EH (cell line): ENCODE measurements around the gene GPR161.

ENCODE experiments used
- DNase-seq: peaks from one replicate; pipeline ENCODE4 v3.0.0-alpha.2; 2015; ENCODE audit warnings: low read depth

Gene GPR161

GRCh38 chr1:168106274-168106673, 30.5 kb downstream of the GPR161 start:
- DNase-seq, result no peak

- DNase-seq, result no peak
Measured at GRCh38 chr1:168105846-168106245, 30.9 kb downstream of the GPR161 start.

- no peak for DNase-seq
Measured at GRCh38 chr1:168104535-168104934, 32.2 kb downstream of the GPR161 start.

GRCh38 chr1:168102487-168102886, 34.2 kb downstream of the GPR161 start:
- DNase-seq, result no peak

GRCh38 chr1:168101336-168101735, 35.4 kb downstream of the GPR161 start:
- DNase-seq, result no peak

GRCh38 chr1:168100315-168101002, 36.3 kb downstream of the GPR161 start:
- DNase-seq, result no peak

- DNase-seq, result no peak
Measured at GRCh38 chr1:168099337-168099801, 37.4 kb downstream of the GPR161 start.

- DNase-seq, result no peak
Measured at GRCh38 chr1:168098534-168099320, 38.0 kb downstream of the GPR161 start.

GRCh38 chr1:168097921-168098528, 38.7 kb downstream of the GPR161 start:
- no peak for DNase-seq

- no peak for DNase-seq
Measured at GRCh38 chr1:168096296-168097165, 40.2 kb downstream of the GPR161 start.

- no peak for DNase-seq
Measured at GRCh38 chr1:168095476-168095875, 41.3 kb downstream of the GPR161 start.

- no peak for DNase-seq
Measured at GRCh38 chr1:168093616-168094015, 43.1 kb downstream of the GPR161 start.

GRCh38 chr1:168092566-168093355, 44.0 kb downstream of the GPR161 start:
- peak; percentile 39 for DNase-seq

GRCh38 chr1:168091720-168092550, 44.8 kb downstream of the GPR161 start:
- DNase-seq, result no peak

- DNase-seq, result no peak
Measured at GRCh38 chr1:168091063-168091462, 45.7 kb downstream of the GPR161 start.

- DNase-seq, result no peak
Measured at GRCh38 chr1:168090395-168090794, 46.3 kb downstream of the GPR161 start.

GRCh38 chr1:168089979-168090337, 46.8 kb downstream of the GPR161 start:
- DNase-seq, result no peak

- DNase-seq, result no peak
Measured at GRCh38 chr1:168089326-168089978, 47.3 kb downstream of the GPR161 start.

GRCh38 chr1:168088511-168089325, 48.0 kb downstream of the GPR161 start:
- DNase-seq, result no peak
